Stimulated activated CD4-positive, alpha-beta T cell treated with anti-CD3 and anti-CD28 coated beads, Interleukin-4, amount 100 ng/mL, for 48 hours (primary cell): Measurements from ENCODE around the gene CPLX3.

Source experiments
- DNase-seq, 2 donors: peaks; one replicate each; pipeline ENCODE4 v3.0.0-alpha.2; 2020; ENCODE audit warnings: low read depth in 2 of 2

CPLX3 gene

DNA sequence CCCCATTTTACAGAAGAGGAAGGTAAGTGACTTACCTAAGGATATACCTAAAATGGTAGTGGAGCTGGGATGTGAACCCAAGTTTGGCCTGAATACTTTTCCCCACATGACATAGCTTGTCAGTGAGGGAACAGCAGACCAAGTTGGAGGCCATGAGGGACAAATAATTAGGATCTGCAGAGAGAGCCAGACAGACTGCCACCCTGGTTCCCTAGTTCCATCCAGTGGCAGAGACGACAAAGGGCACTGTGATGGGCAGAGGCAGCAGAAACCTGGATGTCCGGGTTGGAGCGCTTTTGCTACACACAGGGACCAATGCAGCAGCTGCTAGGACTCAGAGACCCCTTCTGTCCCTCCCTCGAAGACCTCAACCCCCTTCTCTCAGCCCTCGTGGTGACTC lies 1.2 kb downstream of the CPLX3 start:
- no peak for DNase-seq

DNA sequence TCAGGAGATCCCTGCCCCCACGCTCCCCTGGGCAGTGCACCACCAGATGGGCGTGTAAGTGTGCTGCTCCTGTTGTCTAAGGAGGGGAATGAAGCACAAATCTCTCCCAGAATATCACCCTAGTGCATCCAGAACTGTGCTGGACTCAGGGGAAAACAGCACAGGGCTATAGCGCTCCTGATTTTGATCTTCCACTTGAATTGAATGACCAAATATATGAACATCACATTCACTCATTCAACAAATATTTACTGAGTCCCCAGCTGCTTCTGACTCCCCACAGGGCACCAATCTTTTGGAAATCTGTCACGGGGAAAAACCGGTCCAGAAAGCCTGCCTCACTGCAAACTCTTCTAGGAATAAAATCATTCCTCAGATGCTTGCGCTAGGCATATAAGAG lies 2.4 kb downstream of the CPLX3 start:
- no peak for DNase-seq

DNA sequence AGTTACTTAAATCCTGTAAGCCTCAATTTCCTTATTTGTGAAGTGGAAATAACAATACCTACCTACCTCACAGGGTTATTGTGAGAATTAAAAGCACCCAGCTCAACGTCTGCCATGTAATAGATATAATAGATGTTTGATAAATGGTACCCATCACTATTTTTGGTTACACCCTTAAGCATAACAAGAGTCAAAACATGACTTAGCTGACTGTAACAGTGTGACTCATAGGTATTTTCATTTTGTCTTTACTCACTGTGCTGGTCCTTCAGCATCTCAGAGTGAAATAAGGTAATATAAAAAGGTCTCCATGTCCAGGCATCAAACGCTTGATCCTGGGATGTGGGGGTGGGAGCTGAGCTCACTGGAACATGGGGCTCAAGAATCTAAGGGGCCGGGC lies 3.1 kb downstream of the CPLX3 start:
- DNase-seq, result no peak

DNA sequence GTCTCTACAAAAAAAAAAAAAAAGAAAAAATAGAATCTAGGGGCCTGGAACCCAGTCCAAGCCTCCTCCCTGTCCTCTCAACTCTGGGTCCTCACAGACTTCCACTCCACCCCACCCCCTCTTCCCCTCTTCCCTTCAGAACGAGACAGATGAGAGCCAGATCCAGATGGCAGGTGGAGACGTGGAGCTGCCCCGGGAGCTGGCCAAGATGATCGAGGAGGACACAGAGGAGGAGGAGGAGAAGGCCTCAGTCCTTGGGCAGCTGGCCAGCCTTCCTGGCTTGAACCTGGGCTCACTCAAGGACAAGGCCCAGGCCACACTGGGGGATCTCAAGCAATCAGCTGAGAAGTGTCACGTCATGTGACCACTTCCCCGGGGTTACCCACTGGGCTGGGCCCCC lies 3.6 kb downstream of the CPLX3 start:
- no peak for DNase-seq

DNA sequence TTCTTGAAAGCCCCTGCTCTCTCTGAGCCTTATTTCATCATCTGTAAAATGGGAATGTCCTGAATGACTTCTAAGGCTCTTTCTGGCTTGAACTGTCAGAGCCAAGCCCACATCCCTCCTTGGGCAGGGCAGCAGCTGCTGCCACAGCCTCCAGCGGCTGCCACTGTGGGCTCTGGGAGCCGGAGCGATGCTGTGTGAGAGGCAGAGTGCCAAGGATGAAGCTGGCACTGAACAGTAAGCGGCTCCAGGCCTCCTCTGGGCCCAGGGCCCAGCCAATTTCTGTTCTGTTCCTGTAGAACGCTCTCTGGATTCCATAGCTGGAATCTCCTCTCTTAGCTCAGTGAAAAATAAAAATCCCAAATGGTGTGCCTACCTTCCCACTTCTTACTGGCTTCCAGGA lies 4.4 kb downstream of the CPLX3 start:
- no peak for DNase-seq

DNA sequence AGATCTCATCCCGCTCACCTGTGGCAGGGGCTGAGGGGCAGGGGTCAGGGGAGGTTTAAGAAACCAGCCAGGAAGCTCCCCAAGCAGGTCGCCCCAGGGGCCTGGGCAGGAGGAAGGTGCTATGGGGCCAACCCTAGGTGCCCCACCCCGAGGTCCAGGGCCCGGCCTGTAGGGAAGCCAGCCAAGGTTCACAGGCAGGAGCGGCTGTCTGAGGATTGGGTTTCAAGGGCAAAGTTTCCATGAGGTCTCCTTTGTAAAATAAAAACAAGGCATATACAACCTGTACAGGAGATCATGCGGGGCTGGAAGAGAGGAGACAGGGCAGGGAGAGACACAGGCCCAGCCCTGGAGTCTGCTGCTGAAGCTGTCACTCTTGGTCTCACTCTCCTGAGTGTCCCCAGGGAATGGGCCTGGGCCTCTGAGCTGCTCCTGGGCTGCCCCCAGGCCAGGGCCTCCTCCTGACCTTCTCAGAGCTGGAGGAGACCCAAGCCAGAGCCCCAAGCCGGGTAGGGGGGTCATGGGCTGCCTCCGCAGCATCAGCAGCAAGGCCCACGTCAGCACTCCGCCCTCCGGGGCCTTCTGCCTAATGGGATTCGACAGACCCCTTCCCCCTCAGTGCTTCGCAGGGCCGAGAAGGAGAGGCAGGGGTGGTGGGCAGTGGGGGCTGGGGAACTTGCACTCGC lies 5.5 kb downstream of the CPLX3 start:
- DNase-seq, result no peak

DNA sequence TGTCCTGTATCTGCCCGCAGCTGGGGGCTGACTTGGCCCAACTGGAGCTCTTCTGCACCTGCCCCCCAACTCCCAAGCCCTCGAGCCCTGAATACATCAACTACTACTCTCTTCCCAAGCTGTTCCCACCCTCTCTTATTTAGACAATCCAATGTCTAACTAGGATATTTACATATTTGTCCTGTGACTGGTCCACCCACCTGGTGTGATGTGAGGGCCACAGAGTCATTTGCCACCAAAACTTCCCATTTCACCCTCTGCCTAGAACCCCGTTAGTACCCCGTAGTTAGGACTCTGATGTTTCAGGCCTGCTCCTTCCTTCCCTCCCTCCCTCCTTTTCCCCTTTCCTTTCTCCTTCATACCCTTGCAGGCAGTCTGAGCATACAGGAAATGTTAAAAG lies 6.4 kb downstream of the CPLX3 start:
- DNase-seq, result no peak

DNA sequence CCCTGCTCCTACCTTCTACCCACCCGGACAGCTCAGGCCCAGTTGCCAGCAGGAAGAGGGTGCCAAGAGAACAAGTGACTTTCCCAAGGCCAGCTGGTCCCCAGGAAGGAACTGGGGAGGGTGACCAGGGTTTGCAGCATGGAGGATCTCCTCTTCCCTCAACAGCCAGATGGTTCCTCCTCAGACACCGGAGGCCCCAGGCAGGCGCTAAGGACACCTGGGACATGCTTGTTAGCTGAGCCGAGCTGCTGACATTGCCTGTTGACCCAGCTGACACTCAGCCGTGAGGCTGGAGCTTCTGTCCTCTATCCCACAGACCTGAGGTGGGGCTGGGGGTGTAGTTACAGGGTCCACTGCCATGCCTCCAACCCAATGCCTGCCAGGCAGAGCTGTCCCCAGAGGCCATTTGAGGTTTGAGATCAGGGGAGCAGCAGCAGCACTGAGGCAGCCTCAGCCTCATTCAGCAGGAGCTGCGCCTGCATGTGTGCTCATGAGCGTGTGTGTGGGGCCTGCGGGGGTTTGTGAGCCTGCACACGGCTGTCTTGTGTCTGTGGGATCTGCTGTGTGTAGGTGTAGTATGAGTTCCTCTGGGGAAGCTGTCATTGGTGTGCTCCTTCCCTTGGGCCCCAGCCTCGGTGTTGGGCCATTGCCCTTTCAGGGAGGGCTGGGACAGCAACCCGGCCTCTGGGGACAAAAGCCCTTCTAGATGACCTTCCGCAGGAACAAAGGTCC lies 7.1 kb downstream of the CPLX3 start:
- no peak for DNase-seq

DNA sequence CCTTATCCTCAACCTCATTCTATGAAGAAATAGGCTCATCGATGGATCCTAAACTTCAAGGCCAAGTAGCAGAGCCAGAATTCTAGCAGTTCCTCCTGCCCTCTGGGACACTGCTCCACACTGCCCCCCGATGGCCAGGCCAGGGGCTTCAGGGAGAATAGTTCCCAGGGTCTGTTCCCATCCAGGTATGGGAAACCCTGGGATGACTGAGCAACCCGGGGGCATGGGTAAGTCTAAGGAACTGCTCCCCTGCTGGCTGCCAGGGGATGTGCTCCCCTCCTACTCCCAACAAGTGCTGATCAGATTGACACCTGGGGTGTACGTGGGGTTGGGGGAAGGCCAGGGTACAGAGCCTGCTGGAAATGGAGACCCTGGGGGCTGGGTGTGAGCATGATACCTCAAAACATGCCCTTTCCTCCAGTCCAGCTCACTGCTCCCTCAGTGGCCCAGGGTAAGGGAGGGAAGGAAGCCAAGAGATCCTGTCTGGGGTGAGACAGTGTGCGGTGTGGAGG lies 8.9 kb downstream of the CPLX3 start:
- DNase-seq, result peak; percentile 45 to 55

DNA sequence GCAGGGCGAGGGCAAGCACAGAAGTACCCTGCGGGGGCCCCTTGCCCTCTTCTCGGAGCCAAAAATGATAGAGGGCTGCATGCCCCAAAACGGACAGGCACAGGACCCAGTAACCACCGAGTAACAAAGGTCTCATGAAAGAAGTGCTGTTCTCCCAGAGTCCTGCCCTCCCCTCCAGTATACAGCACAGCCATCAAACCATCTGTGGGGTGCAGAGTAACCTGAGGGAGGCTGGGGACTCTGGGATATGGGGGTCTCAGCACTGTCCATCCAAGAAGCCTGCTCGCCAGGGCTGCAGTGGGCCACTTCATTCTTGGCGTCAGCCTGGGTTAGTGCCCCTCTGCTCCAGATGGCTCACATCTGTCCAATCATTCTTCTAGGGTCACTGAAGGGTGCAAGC lies 10.4 kb downstream of the CPLX3 start:
- no peak for DNase-seq

DNA sequence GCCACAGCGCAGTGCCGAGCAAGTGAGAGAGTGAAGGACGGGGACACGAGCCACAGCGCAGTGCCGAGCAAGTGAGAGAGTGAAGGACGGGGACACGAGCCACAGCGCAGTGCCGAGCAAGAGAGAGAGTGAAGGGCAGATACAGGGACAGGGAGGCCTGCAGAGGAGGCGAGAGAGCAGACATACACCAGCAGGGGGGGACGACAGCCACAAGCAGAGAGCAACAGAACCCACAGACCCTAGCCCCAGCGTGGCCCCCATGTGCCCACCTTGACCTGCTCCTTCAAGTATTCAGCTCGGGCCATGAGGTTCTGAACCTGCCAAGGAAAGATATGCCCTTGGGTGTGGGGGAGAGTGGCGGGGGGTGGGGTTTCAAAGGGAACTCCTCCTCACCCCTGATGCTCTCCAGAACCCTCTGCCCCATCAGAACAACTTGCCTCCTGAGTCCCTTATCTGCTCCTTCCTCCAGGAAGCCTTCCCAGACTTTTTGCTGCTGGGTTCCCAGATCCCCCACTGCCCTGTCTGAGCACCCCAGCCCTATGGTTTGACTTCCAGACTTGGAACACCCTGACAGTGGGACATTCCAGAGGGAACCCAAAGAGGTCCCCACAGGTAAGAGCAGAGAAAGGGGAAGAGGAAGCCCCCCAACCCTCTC lies 11.2 kb downstream of the CPLX3 start:
- no peak for DNase-seq

DNA sequence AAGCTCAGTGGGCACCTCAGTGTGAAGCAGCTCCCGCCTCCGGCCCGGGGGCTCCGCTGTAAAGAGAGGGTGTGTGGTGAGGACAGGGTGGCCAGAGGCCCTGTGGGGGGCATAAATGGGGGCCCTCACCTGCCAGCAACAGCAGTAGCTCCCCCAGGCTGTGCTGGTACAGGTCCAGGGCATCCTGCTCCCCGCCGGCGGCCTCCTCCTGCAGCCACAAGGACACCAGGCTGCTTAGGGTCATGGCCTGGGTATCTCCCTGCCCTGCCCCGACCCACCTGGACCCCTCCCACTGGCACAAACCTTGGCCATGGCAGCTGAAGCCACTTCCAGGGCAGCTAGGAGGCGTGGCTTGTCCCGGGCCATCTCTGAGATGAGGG lies 11.7 kb downstream of the CPLX3 start:
- no peak for DNase-seq

DNA sequence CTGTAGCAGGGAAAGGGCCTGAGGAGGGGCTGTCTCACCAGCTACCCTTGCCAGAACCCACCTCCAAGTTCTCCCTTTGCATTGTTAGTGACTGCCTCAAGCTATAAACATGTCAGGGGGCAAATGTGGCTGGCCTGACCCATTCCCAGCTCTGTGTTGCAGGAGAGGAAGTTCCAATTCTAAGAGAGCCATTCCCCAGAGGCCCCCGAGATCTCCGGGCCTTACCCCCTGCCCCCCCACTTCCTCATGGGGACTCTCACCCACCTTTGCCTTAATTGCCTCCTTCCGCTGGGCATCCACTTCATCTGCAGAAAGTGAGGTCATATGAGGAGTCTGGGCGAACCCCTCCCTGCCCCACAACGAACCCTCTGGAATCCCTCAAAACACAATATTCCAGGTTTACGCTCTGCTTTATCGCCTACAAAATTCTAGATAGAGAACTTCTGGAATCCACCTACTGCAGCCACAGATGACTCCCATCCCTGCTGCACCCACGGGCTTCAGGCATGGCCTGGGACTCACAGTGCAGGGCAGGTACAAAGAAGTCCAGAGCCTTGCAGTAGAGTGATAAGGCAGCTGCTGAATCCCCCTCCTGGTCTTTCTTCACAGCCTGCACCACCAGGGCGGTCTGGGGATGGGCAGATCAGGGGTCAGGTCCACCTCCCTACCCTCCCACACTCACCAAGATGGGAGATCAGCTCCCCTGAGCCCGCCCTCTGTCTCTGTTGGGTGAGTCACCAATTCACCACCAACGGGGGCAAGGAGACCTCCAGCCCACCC lies 12.5 kb downstream of the CPLX3 start:
- DNase-seq, result no peak

DNA sequence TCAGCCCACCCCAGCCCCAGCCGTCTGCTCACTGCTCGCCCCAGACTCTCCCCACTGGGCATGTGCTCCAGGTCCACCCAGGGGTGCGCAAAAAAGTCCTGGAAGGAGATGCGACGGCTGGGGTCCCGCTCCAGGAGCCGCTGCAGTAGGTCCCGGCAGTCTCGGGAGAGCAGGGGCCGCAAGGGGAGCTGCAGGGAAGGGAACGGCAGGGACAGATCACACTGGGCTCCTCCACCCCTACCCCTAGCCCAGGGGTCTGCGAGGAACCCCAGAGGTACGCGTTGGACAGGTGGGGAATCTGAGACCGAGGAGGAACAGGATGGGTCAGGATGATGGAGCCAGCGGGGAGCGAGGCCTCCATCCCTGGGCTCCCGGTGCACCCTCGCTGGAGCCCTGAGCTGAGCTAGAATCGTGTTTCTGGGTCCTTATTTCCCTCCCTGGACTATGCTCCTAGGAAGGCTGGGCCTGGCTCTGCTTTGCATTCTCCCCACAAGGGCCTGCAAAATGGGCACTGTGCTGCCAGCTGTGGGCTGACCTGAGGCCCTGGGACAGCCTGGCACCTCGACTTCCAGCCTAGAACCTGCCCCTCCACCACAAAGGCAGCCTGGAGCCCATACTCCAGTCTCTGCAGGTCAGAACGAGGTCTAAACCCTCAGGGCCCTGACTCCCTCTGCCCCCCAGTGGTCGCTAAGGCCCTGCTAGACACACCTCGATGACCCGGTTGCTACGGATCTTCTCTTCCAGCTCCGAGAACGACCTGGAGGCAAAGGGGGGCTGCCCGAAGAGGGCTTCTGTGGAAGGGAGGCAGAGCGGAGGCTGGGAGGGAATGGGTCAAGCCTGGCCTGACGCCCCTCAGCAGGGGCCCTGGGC lies 13.3 kb downstream of the CPLX3 start:
- no peak for DNase-seq

DNA sequence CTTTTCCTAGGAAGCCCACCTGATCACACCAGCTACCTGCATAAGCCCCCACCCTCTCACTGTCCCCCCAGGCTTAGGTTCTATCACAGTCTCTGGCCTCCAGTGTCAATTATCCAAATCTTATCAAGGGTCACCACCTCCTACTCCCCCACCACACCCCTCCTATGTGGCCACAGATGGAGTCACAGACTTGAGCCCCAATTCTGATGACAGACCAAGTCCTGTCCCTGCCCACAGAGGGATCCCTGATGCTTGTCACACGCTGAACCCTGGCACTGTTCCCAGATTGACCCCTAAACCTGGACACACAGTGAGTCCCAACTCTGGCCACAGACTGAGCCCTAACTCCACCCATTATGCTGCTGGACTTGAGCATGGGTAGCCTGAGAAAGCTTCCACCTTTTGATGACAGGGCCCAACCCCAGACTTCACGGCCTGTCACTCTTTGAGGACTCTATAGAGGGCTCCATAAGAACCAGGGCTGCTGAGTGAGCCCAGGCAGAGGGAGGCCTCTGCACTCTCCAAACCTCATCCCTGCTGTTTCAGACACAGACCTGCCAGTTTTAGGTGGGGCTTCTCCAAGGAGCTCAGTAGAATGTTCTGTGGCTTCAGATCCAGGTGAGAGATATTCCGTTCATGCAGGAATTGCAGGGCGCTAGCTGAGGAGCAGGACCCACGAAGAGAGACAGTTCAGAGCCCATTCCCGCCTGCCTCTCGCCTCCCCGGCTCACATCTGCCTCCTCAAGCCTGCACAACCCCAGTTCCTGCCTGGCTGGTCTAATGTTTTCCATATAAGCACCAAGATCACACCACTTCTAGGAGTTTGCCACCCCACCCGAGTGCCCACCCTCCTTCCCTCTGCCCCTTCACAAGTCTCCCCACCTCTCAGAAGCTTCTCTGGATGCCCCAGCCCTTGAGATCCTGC lies 14.7 kb downstream of the CPLX3 start:
- DNase-seq, result no peak

DNA sequence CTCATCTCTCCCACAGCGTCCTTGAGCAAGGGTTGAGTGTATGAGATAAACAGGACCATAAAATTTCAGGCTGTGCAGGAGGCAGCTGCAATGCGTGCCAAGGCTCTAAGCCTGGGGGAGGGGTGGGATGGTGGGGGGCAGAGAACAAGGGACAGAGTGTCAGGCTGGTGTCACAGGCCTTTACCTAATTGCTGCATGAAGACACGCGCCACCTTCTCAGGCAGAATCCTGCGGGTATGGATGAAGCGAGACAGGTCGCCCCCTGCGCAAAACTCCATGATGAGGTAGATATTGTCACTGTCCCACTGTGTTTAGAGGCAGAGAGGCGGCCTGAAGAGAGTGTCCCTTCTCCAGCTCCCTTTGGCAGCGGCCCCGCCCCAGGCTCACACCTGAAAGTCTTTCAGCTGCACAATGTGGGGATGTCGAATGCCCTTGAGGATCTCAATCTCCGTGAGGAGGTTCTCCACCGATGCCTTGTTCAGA lies 15.5 kb downstream of the CPLX3 start:
- no peak for DNase-seq

DNA sequence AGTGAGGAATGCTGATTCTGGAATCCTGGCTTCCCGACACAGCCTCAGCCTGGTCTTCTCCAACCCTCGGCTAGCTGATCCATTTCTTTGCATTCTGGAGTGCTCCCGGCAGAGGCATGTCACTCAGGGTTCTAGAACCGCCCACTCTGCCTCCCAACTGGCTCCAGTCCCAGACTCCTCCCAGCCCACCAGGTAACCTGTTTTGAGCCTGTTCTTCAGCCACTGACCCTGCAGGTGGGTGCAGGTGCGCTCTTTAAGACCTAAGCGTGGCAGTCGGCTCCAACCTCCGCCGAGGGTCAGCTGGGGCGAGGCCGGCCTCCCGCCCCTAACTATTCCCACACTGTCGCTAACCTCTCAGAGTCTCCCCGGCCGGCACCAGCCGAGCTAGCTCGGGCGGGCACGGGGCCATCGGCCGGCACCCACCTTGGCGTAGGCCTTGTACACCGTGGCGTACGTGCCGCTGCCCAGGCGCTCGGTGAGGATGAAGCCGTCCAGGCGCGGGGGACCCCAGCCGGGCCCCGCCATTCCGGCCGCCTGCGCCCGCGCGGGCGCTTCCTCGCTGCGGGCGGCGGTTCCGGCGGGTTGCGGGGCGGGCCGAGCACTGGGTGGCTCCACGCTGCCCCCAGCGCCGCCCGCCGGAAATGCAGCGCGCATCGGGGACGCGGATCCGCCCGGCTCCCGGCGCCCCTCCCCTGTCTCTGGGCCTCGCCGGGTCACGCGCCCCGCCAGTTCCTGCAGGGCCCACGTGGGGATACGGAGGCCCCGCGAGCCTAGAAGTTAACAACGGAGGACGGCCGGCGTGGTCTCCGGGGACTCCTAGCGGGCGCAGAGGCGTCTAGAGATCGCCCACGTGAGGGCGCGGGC lies 16.4 kb downstream of the CPLX3 start, which contains the start of gene ULK3:
Gene ULK3, minus strand, starts transcription at position 576 of the 864 bp plus-strand sequence. Its CDS starts 51 bp downstream, at position 525.
- DNase-seq, result peak; percentile 91 to 92

DNA sequence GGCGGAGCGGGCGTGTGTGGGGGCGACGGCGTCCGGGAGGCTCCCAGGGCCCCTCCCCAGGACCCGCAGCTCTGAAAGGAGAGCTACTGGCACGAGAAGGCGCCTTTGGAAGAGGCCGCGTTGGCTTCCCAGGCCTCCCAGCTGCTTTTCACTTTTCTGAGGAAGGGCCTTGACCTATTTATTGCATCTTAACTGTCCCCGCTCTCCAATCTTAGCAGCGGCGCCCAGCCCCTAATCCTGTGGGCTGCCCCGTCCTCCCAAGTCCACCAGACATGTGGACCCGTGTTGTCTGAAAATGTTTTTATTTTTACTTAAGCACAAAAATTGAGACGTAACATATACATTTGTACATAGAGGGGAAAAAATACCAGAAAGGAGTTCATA lies 17.0 kb downstream of the CPLX3 start:
- no peak for DNase-seq

DNA sequence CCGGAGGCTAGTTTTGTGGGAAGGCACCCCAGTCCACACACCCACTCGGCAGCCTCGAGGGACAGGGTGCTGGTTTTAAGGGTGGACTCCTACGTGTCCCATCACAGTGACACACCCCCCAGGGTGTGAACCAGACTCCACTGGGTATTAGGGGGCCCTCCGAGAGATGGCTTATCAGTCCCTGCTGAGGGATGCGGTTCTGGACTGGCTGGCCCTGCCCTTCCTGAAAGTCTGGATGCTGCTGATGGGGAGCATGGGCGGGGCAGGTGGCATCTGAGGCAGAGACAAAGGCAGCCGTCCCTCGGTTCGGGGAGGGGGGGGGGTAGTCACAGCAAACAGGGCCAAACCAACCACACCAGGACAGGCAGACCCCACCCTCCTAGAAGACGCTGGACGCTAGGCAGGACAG lies 17.5 kb downstream of the CPLX3 start:
- DNase-seq, result no peak
